ENCODE data around the gene FLNA.

DNA sequence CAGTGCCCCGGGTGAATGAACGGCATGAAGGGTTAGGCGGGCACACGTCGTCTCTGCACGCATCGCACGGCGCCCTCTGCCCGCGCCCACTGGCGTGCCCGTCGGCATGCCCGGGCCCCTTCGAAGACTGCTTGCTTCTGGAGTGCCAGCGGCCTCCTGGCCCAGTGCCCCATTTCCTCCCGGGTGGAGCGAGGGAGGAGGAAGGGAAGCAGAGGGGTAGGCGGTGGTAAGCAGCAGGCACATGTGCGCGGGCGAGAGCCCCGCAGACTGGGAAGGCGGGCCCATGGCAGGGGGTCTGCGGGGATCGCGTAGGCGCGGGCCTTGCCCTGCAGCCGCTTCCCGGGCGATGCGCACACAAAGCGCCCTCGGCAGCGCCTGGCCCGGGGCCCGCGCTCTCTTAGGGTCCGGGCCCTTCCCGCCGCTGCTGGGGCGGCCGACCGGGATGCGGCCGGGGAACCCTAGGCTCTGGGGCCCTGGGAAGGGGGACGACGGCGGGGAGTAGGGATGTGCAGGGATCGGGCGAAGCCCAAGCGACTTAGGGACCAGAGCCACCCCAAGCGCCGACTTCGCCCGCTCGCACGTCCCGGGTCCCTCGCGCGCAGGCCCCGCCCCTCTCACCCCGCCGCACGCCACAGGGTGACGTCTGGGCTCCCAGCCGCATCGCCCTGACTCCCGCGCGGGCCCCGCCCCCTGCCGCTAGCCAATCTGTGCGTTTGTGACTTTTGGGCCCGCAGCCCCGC lies 3.8 kb upstream of the FLNA start:
- TF ChIP-seq, protein P1, sequence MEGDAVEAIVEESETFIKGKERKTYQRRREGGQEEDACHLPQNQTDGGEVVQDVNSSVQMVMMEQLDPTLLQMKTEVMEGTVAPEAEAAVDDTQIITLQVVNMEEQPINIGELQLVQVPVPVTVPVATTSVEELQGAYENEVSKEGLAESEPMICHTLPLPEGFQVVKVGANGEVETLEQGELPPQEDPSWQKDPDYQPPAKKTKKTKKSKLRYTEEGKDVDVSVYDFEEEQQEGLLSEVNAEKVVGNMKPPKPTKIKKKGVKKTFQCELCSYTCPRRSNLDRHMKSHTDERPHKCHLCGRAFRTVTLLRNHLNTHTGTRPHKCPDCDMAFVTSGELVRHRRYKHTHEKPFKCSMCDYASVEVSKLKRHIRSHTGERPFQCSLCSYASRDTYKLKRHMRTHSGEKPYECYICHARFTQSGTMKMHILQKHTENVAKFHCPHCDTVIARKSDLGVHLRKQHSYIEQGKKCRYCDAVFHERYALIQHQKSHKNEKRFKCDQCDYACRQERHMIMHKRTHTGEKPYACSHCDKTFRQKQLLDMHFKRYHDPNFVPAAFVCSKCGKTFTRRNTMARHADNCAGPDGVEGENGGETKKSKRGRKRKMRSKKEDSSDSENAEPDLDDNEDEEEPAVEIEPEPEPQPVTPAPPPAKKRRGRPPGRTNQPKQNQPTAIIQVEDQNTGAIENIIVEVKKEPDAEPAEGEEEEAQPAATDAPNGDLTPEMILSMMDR (IDR thresholded peaks at IDR 0.05), result no peak
- TF ChIP-seq POLR2A (IDR thresholded peaks at IDR 0.05), result peak; percentile 81

All from testis (tissue), 2 donors.